HepG2 (cell line): Measurements from ENCODE around the gene ARPIN. TPM values are rescaled to one million over a fixed set of nuclear protein-coding genes. Genes with fewer than 3 reads are reported as not detected.

Experiments
- CCAR2 ChIP-seq: fragments of 200-400 bp; formaldehyde crosslinking; optimal IDR thresholded peaks from 2 replicates; pipeline ENCODE3; 2018; ENCODE audit warnings: low read depth, mild to moderate bottlenecking, low read length, moderate library complexity
- DR1 ChIP-seq: sonication (generic); formaldehyde crosslinking; IDR thresholded peaks from 2 replicates; pipeline ENCODE4 v1.8.0; 2021; ENCODE audit warnings: mild to moderate bottlenecking, missing genetic modification reagents, inconsistent platforms
- GMEB1 ChIP-seq: sonication (generic); formaldehyde crosslinking; IDR thresholded peaks from 2 replicates; pipeline ENCODE4 v1.5.1; 2020; ENCODE audit warnings: missing genetic modification reagents, mild to moderate bottlenecking, borderline replicate concordance
- GZF1 ChIP-seq: sonication (generic); formaldehyde crosslinking; IDR thresholded peaks from 2 replicates; pipeline ENCODE4 v1.5.1; 2020; ENCODE audit warnings: mild to moderate bottlenecking, missing genetic modification reagents
- HNF1B ChIP-seq: sonication (generic); formaldehyde crosslinking; IDR thresholded peaks from 2 replicates; pipeline ENCODE4 v1.5.1; 2020; ENCODE audit warnings: mild to moderate bottlenecking, moderate library complexity, missing genetic modification reagents
- KMT2B ChIP-seq: IDR thresholded peaks from 2 replicates; pipeline ENCODE4 v1.6.1; 2016; ENCODE audit warnings: missing genetic modification reagents, missing compliant biosample characterization
- POLR2G ChIP-seq: fragments of 200-400 bp; formaldehyde crosslinking; IDR thresholded peaks from 2 replicates; pipeline ENCODE4 v1.6.1; 2018; ENCODE audit warnings: mild to moderate bottlenecking, low read depth, low read length, moderate library complexity
- ZNF605 ChIP-seq: sonication (generic); formaldehyde crosslinking; IDR thresholded peaks from 2 replicates; pipeline ENCODE4 v1.8.0; 2022; ENCODE audit warnings: mild to moderate bottlenecking, missing genetic modification reagents
- ZNF616 ChIP-seq: sonication (generic); formaldehyde crosslinking; IDR thresholded peaks from 2 replicates; pipeline ENCODE4 v1.5.0; 2020; ENCODE audit warnings: low read depth, mild to moderate bottlenecking, missing genetic modification reagents
- polyA plus RNA-seq, 8 experiments: library from polyadenylated mRNA; depleted of rRNA in 3 of 8; stranded (reverse) in 7 of 8; unstranded in 1 of 8; fragments of >200 nt; fragmentation: Illumina TruSeq in 4 of 8; extraction: Trizol in 4 of 8; gene quantifications; 2 replicates each; pipeline versions ENCODE4 v1.2.1 to v1.2.3, GENCODE V29; 2011 to 2016; ENCODE audit warnings: low read depth in 4 of 8, missing spikeins in 1 of 8, mixed read lengths in 1 of 8; ENCODE audit not compliant: insufficient read depth in 1 of 8
- total RNA-seq, 5 experiments: library from RNA; depleted of rRNA; stranded (reverse); fragments of >200 nt; fragmentation: Illumina TruSeq; extraction: Trizol; gene quantifications; 2 replicates each; pipeline ENCODE4 v1.2.3, GENCODE V29; 2016; ENCODE audit warnings: low read depth in 1 of 5
- TF ChIP-seq, protein P1 (sequence below): sonication (generic); formaldehyde crosslinking; IDR thresholded peaks from 2 replicates; pipeline ENCODE4 v1.4.0; 2020; ENCODE audit warnings: missing genetic modification reagents, borderline replicate concordance
- TF ChIP-seq, protein P2 (sequence below): sonication (generic); formaldehyde crosslinking; IDR thresholded peaks from 2 replicates; pipeline ENCODE4 v1.4.0; 2020; ENCODE audit warnings: mild to moderate bottlenecking, missing genetic modification reagents
- TF ChIP-seq, protein P3 (sequence below): sonication (generic); formaldehyde crosslinking; IDR thresholded peaks from 2 replicates; pipeline ENCODE4 v1.4.0; 2020; ENCODE audit warnings: missing genetic modification reagents
- TF ChIP-seq, protein P4 (sequence below): sonication (generic); formaldehyde crosslinking; IDR thresholded peaks from 2 replicates; pipeline ENCODE4 v1.9.0; 2022; ENCODE audit warnings: low read depth, missing genetic modification reagents
- TF ChIP-seq, protein P5 (sequence below): sonication (generic); formaldehyde crosslinking; IDR thresholded peaks from 2 replicates; pipeline ENCODE4 v1.4.0; 2020; ENCODE audit warnings: missing genetic modification reagents; ENCODE audit errors: not compliant biosample characterization

The ARPIN gene
- total and polyA plus RNA-seq, 2 of the 13 experiments (the other 11 are each of a cell fraction or from before 2014, with no cell fraction given) = 2.8 to 5.0 TPM

DNA sequence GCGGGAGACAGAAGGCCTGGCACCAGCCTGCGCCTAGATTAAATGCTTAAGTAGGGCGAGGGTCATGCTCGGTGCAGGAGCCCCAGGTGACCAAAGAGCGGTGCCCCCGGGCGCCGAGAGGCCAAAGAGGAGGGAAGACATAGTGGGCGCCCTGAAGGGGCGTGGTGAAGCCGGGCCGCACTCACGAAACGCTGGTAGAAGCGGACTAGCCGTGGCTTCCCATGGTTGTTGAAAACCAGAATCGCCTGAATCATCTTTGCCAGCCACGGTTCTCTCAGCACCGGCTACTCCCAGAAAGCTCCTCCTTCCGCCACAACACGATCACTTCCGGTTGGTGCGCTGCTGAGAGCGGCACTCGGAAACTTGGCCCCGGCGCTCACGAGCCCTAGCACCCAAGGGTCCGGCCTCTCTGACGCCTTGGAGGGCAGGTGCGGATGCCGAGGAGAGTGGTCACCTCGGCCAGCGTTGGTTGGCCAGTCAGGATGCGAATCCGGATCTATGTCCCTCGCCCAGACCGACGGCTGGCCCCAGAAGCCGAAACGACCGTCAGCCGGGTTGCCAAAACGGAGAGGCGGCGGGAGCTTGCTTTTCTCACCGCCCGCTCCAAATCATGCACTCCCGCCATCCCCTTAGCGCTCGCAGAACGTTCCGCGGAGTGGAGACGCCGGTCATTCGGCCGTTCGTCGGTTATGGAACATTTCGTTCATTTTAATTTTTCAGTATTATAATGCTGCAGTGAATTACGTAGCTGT lies 18.9 kb downstream of the ARPIN start, which contains the start of gene AP3S2 (continued):
- TF ChIP-seq, protein P1, sequence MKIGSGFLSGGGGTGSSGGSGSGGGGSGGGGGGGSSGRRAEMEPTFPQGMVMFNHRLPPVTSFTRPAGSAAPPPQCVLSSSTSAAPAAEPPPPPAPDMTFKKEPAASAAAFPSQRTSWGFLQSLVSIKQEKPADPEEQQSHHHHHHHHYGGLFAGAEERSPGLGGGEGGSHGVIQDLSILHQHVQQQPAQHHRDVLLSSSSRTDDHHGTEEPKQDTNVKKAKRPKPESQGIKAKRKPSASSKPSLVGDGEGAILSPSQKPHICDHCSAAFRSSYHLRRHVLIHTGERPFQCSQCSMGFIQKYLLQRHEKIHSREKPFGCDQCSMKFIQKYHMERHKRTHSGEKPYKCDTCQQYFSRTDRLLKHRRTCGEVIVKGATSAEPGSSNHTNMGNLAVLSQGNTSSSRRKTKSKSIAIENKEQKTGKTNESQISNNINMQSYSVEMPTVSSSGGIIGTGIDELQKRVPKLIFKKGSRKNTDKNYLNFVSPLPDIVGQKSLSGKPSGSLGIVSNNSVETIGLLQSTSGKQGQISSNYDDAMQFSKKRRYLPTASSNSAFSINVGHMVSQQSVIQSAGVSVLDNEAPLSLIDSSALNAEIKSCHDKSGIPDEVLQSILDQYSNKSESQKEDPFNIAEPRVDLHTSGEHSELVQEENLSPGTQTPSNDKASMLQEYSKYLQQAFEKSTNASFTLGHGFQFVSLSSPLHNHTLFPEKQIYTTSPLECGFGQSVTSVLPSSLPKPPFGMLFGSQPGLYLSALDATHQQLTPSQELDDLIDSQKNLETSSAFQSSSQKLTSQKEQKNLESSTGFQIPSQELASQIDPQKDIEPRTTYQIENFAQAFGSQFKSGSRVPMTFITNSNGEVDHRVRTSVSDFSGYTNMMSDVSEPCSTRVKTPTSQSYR (CRISPR knock-in tag) = peak; percentile 54; the same call in 1 of the 2 replicates
- TF ChIP-seq DR1 (CRISPR knock-in tag) = peak; percentile 46; the same call in 1 of the 2 replicates
- peak; percentile 82; the same call in 1 of the 2 replicates for TF ChIP-seq HNF1B (CRISPR knock-in tag)
- TF ChIP-seq ZNF605 = peak; percentile 97
- peak; percentile 54; the same call in 1 of the 2 replicates for TF ChIP-seq GZF1 (CRISPR knock-in tag)
- TF ChIP-seq, protein P2, sequence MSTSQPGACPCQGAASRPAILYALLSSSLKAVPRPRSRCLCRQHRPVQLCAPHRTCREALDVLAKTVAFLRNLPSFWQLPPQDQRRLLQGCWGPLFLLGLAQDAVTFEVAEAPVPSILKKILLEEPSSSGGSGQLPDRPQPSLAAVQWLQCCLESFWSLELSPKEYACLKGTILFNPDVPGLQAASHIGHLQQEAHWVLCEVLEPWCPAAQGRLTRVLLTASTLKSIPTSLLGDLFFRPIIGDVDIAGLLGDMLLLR = peak; percentile 80; the same call in 1 of the 2 replicates
- peak; percentile 79 for TF ChIP-seq GMEB1 (CRISPR knock-in tag)
- TF ChIP-seq, protein P3, sequence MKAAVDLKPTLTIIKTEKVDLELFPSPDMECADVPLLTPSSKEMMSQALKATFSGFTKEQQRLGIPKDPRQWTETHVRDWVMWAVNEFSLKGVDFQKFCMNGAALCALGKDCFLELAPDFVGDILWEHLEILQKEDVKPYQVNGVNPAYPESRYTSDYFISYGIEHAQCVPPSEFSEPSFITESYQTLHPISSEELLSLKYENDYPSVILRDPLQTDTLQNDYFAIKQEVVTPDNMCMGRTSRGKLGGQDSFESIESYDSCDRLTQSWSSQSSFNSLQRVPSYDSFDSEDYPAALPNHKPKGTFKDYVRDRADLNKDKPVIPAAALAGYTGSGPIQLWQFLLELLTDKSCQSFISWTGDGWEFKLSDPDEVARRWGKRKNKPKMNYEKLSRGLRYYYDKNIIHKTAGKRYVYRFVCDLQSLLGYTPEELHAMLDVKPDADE (CRISPR knock-in tag) = peak; percentile 95
- TF ChIP-seq, protein P4, sequence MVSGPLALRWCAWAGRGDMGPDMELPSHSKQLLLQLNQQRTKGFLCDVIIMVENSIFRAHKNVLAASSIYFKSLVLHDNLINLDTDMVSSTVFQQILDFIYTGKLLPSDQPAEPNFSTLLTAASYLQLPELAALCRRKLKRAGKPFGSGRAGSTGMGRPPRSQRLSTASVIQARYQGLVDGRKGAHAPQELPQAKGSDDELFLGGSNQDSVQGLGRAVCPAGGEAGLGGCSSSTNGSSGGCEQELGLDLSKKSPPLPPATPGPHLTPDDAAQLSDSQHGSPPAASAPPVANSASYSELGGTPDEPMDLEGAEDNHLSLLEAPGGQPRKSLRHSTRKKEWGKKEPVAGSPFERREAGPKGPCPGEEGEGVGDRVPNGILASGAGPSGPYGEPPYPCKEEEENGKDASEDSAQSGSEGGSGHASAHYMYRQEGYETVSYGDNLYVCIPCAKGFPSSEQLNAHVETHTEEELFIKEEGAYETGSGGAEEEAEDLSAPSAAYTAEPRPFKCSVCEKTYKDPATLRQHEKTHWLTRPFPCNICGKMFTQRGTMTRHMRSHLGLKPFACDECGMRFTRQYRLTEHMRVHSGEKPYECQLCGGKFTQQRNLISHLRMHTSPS (CRISPR knock-in tag) = peak; percentile 78
- TF ChIP-seq ZNF616 (CRISPR knock-in tag) = peak; percentile 85
- TF ChIP-seq KMT2B = peak; percentile 98
- TF ChIP-seq, protein P5, sequence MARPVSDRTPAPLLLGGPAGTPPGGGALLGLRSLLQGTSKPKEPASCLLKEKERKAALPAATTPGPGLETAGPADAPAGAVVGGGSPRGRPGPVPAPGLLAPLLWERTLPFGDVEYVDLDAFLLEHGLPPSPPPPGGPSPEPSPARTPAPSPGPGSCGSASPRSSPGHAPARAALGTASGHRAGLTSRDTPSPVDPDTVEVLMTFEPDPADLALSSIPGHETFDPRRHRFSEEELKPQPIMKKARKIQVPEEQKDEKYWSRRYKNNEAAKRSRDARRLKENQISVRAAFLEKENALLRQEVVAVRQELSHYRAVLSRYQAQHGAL = no peak
- peak; percentile 91 for TF ChIP-seq POLR2G
- TF ChIP-seq CCAR2 = peak; percentile 87
